WTC11 (cell line): ENCODE results near the gene CARD11. TPM values are rescaled to one million over a fixed set of nuclear protein-coding genes. Genes with fewer than 3 reads are reported as not detected.
A peak's percentile ranks its signal among the peaks of the same experiment; 100 is the strongest.

Experiments used
- ATAC-seq: fragments of 200-7000 bp; cut with Tn5 transposase; 2 replicates; pipeline ENCODE4 v1.10.0; 2021; ENCODE audit warnings: mild to moderate bottlenecking, moderate library complexity
- CTCF ChIA-PET: fragments of 300-600 bp; sonication (Branson Sonifier 250); formaldehyde crosslinking; loops from one replicate; lab custom pipeline; 2021; ENCODE audit warnings: antibody characterized with exemption; lab: Charles Lee
- POLR2A ChIA-PET: fragments of 350-600 bp; sonication (Branson Sonifier 250); formaldehyde crosslinking; loops from one replicate; lab custom pipeline; 2021; ENCODE audit warnings: antibody characterized with exemption; lab: Charles Lee
- DNase-seq: peaks from one replicate; pipeline ENCODE4 v3.0.0; 2021; ENCODE audit warnings: low spot score
- H3K27ac Mint-ChIP-seq: 2 replicates; pipeline ENCODE4 v1.8.0; 2021; ENCODE audit warnings: mixed read lengths
- H3K27me3 Mint-ChIP-seq: 2 replicates; pipeline ENCODE4 v1.8.0; 2021; ENCODE audit warnings: low read depth, mild to moderate bottlenecking, moderate library complexity, mixed read lengths
- H3K36me3 Mint-ChIP-seq: 2 replicates; pipeline ENCODE4 v1.8.0; 2021; ENCODE audit warnings: mixed read lengths
- H3K4me1 Mint-ChIP-seq: 2 replicates; pipeline ENCODE4 v1.8.0; 2022; ENCODE audit warnings: mixed read lengths
- H3K4me3 Mint-ChIP-seq: 2 replicates; pipeline ENCODE4 v1.8.0; 2021; ENCODE audit warnings: mild to moderate bottlenecking, moderate library complexity, mixed read lengths
- H3K9me3 Mint-ChIP-seq: 2 replicates; pipeline ENCODE4 v1.8.0; 2021; ENCODE audit warnings: mixed read lengths
- GABPB1 ChIP-seq: sonication (generic); formaldehyde crosslinking; IDR thresholded peaks from 2 replicates; pipeline ENCODE4 v1.8.1; 2023; ENCODE audit warnings: mild to moderate bottlenecking, missing genetic modification reagents
- USF1 ChIP-seq: sonication (generic); formaldehyde crosslinking; IDR thresholded peaks from 2 replicates; pipeline ENCODE4 v1.8.0; 2022; ENCODE audit warnings: mild to moderate bottlenecking, missing genetic modification reagents
- total RNA-seq: library from RNA; stranded (reverse); gene quantifications from 3 replicates; pipeline ENCODE4 v1.2.3, GENCODE V29; 2021

Gene CARD11
- total RNA-seq, 1 experiment from 2014 or later: 40.8 TPM

GRCh38 chr7:2856388-2857169, 187.1 kb downstream of the CARD11 start:
- Mint-ChIP-seq H3K27me3 (no peaks in the 10 kb centered on the region; the same call in 1 of the 2 replicates), H3K36me3 (no peaks in the 10 kb centered on the region)
- TF ChIP-seq GABPB1 (CRISPR knock-in tag) (no peak), USF1 (CRISPR knock-in tag) (0 out of 2 replicates have a peak, but pooled peaks have one; percentile 32)
- TF ChIP-seq, all 79 proteins: peak for 1
- ChIA-PET POLR2A (no interaction called here), CTCF (no interaction called here)
- peaks cover 5% of the 10 kb centered on the region; the same call in 1 of the 2 replicates for H3K4me1 Mint-ChIP-seq
- no peak overlapping the region for H3K4me3 Mint-ChIP-seq
- DNase-seq (no peak), ATAC-seq (no peak; the same call in 1 of the 2 replicates)
- H3K9me3 Mint-ChIP-seq: no peaks in the 10 kb centered on the region
- no peak overlapping the region for H3K27ac Mint-ChIP-seq

Other genes starting within 250 kb of the CARD11 start
- 89.2 to 99.6 TPM (median 90.3 TPM) in 3 replicates for gene GNA12, start 199.6 kb downstream of the CARD11 start, total RNA-seq